Bronchial epithelial cell (primary cell): ENCODE measurements around the gene ADGRG3. TPM values are rescaled to one million over a fixed set of nuclear protein-coding genes. Genes with fewer than 3 reads are reported as not detected.

Experiments
- DNase-seq: peaks from one replicate; pipeline ENCODE4 v3.0.0-alpha.2; 2010; ENCODE audit warnings: low read depth
- FAIRE-seq: peaks from 2 replicates; lab custom pipeline; 2011; peaks lifted over from hg19 to GRCh38; lab: Jason Lieb, UNC
- H3K27me3 ChIP-seq: 2 replicates; pipeline ENCODE4 v1.5.1; 2011; ENCODE audit warnings: low read length; ENCODE audit not compliant: control insufficient read depth, insufficient read depth
- H3K36me3 ChIP-seq: 2 replicates; pipeline ENCODE4 v1.5.1; 2011; ENCODE audit warnings: low read length; ENCODE audit not compliant: control insufficient read depth, insufficient read depth
- H3K4me3 ChIP-seq: 2 replicates; pipeline ENCODE4 v1.5.1; 2011; ENCODE audit warnings: mild to moderate bottlenecking, low read depth, low read length, control low read depth
- CTCF ChIP-seq: IDR thresholded peaks from 2 replicates; pipeline ENCODE4 v1.5.1; 2011; ENCODE audit warnings: mild to moderate bottlenecking, moderate library complexity, low read length, control low read depth, inconsistent platforms; ENCODE audit not compliant: insufficient read depth, severe bottlenecking
- total RNA-seq: library from RNA; depleted of rRNA; stranded (reverse); fragments of >200 nt; gene quantifications from 2 replicates; pipeline ENCODE4 v1.2.1, GENCODE V29; 2014

ADGRG3 gene
- 0.13 TPM in 1 of 2 replicates, not detected in the other for total RNA-seq

GRCh38 chr16:57668263-57668571, at the start of gene ADGRG3:
Gene ADGRG3, plus strand, starts transcription at chr16:57668306. Its CDS starts 42 bp downstream, at chr16:57668348.
- no peak for FAIRE-seq
- no peak within 1 kb of the TSS for H3K4me3 ChIP-seq
- peaks cover 6% of the 10 kb centered on the region for H3K36me3 ChIP-seq
- no peak for TF ChIP-seq CTCF
- DNase-seq, result no peak
- peaks cover 3% of the 10 kb centered on the region for H3K27me3 ChIP-seq

- TF ChIP-seq CTCF, result no peak
- peaks cover 6% of the 10 kb centered on the region for H3K36me3 ChIP-seq
- FAIRE-seq (no peak), DNase-seq (no peak)
- H3K27me3 ChIP-seq, result no peaks in the 10 kb centered on the region
- H3K4me3 ChIP-seq, result no peak overlapping the region
Observed at GRCh38 chr16:57619133-57619605, 48.9 kb upstream of the ADGRG3 start.

- DNase-seq (peak; percentile 89), FAIRE-seq (no peak)
- TF ChIP-seq CTCF, result no peak
- H3K4me3 ChIP-seq, result peak overlapping the region; percentile 56
- peaks cover 8% of the 10 kb centered on the region for H3K36me3 ChIP-seq
- H3K27me3 ChIP-seq, result no peaks in the 10 kb centered on the region
Observed at GRCh38 chr16:57619606-57620334, 48.3 kb upstream of the ADGRG3 start.

- no peak for TF ChIP-seq CTCF
- Histone ChIP-seq H3K36me3 (peaks cover 10% of the 10 kb centered on the region), H3K4me3 (peak overlapping the region; percentile 56), H3K27me3 (no peaks in the 10 kb centered on the region)
- DNase-seq (peak; percentile 75), FAIRE-seq (no peak)
Observed at GRCh38 chr16:57620335-57621231, 47.5 kb upstream of the ADGRG3 start.

- Histone ChIP-seq H3K27me3 (no peaks in the 10 kb centered on the region), H3K4me3 (peak overlapping the region; percentile 56), H3K36me3 (peaks cover 10% of the 10 kb centered on the region)
- no peak for TF ChIP-seq CTCF
- peak; percentile 76 for DNase-seq
- FAIRE-seq, result no peak
Observed at GRCh38 chr16:57621521-57622271, 46.4 kb upstream of the ADGRG3 start.
